H1 (cell line): Measurements from ENCODE around the gene TSPAN4. TPM values are rescaled to one million over a fixed set of nuclear protein-coding genes. Genes with fewer than 3 reads are reported as not detected.

Experiments
- BACH1 ChIP-seq: IDR thresholded peaks from 2 replicates; pipeline ENCODE4 v1.6.1; 2012; ENCODE audit warnings: low read length, improper control_type of control experiment
- CBX8 ChIP-seq: fragments of 300-800, 300-1000 bp; sonication (generic); IDR thresholded peaks from 2 replicates; pipeline ENCODE4 v1.7.1; 2016; ENCODE audit warnings: low read depth, low read length, borderline replicate concordance
- CHD1 ChIP-seq: IDR thresholded peaks from 2 replicates; pipeline ENCODE4 v1.6.1; 2012; ENCODE audit warnings: low read depth, low read length, improper control_type of control experiment
- SIX5 ChIP-seq: IDR thresholded peaks from 2 replicates; pipeline ENCODE4 v1.6.1; 2011; ENCODE audit warnings: mild to moderate bottlenecking, low read depth, low read length
- ZNF274 ChIP-seq: IDR thresholded peaks from 2 replicates; pipeline ENCODE4 v1.7.0; 2012; ENCODE audit warnings: low read length, borderline replicate concordance; ENCODE audit errors: extremely low read depth
- polyA plus RNA-seq, 7 experiments: library from polyadenylated mRNA; depleted of rRNA in 3 of 7; stranded (reverse) in 5 of 7; unstranded in 2 of 7; fragments of >200 nt in 5 of 7; fragments of 200-250 nt in 2 of 7; gene quantifications; 1 replicate in 5 of 7; 2 replicates in 1 of 7; 4 replicates in 1 of 7; pipeline versions ENCODE4 v1.2.1 to v1.2.3, GENCODE V29; 2011 to 2013; ENCODE audit warnings: missing spikeins in 2 of 7, mixed read lengths in 2 of 7
- total RNA-seq: library from RNA; stranded (reverse); fragmentation: NEBNext Ultra II Directional; extraction: Animal tissue kit (Norgen Biotek cat#: 25700); gene quantifications from 2 replicates; pipeline ENCODE4 v1.2.1, GENCODE V29; 2021

TSPAN4 gene
- total and polyA plus RNA-seq, 2 of the 8 experiments (the other 6 are each of a cell fraction or from before 2014, with no cell fraction given): 74.1 to 145 TPM

GRCh38 chr11:828506-829175, 14.0 kb upstream of the TSPAN4 start (continued):
- TF ChIP-seq SIX5 (no peak), CBX8 (no peak), CHD1 (no peak), ZNF274 (no peak), BACH1 (no peak)
